Mucosa of descending colon (tissue), 3 donors: ENCODE results near the gene ERGIC2. TPM values are rescaled to one million over a fixed set of nuclear protein-coding genes. Genes with fewer than 3 reads are reported as not detected.
A peak's percentile ranks its signal among the peaks of the same experiment; 100 is the strongest.
"Not testable (repeated sequence)": the region's sequence is repeated elsewhere in the genome, so short reads cannot be mapped to it uniquely, and the experiment has no call there.

Experiments
- ATAC-seq: fragments of 200-7000 bp; cut with Tn5 transposase; one replicate; pipeline ENCODE4 v1.9.1; 2020; ENCODE audit warnings: mild to moderate bottlenecking, moderate library complexity
- DNase-seq, 3 donors: peaks; one replicate each; pipeline ENCODE4 v3.0.0-alpha.2; 2020
- H3K36me3 ChIP-seq: fragments of 200-600 bp; one replicate; pipeline ENCODE4 v1.8.0; 2021; ENCODE audit warnings: low read depth, mild to moderate bottlenecking
- H3K4me1 ChIP-seq: fragments of 200-600 bp; one replicate; pipeline ENCODE4 v1.8.0; 2021; ENCODE audit warnings: low read depth, mild to moderate bottlenecking
- H3K4me3 ChIP-seq: fragments of 200-600 bp; one replicate; pipeline ENCODE4 v1.8.0; 2021; ENCODE audit warnings: mild to moderate bottlenecking
- H3K9me3 ChIP-seq: fragments of 200-600 bp; one replicate; pipeline ENCODE4 v1.8.0; 2021; ENCODE audit warnings: mild to moderate bottlenecking
- intact Hi-C, 2 donors: fragments of 100-400 bp; cut with DNase I in 1 of 2; cut with micrococcal nuclease in 1 of 2; formaldehyde crosslinking; loops; one replicate each; pipeline versions ENCODE4 v1.11.0 to v1.11.1; 2022; cut with DNase I, micrococcal nuclease
- total RNA-seq, 3 donors: library from RNA; stranded (reverse); fragmentation: NEBNext Ultra II Directional in 2 of 3; extraction: Animal tissue kit (Norgen Biotek cat#: 25700) in 2 of 3; gene quantifications; one replicate each; pipeline versions ENCODE4 v1.2.1 to v1.2.4, GENCODE V29; 2021 to 2023
- TF ChIP-seq, protein P1 (sequence below): fragments of 200-600 bp; IDR thresholded peaks from one replicate; pipeline ENCODE4 v1.8.0; 2022; ENCODE audit warnings: antibody characterized with exemption, mild to moderate bottlenecking
- donor health status: DM: no; HTN: no; CAD: no; lungs with moderate emphysema.
- donor health status: DM: no; HTN: no; CAD: no.
- donor health status: DM: no; HTN: yes; CAD: no.

The ERGIC2 gene
- total RNA-seq, 3 donors from 2014 or later = 42.0 to 65.4 (median 45.1) TPM

DNA sequence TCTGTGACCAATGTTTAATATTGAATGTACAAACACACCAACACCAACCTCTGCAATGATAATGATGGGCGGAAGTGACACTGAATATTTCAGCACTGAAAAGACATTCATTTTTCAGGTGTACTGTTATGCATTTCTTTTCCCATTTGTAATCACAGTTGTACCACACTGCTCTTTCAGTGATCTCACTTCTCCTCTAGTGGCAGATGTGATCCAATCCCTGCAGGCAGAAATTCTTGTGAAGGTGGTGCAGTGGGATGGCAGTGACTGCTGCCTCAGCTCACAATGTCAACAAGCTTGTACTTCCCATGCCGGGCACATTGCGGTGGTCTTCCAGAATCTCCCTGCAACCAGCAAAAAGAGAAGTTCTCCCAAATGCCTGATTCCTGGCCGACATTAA lies 23.0 kb upstream of the ERGIC2 start:
- H3K4me1 ChIP-seq = no peaks in the 10 kb centered on the region
- TF ChIP-seq, protein P1, sequence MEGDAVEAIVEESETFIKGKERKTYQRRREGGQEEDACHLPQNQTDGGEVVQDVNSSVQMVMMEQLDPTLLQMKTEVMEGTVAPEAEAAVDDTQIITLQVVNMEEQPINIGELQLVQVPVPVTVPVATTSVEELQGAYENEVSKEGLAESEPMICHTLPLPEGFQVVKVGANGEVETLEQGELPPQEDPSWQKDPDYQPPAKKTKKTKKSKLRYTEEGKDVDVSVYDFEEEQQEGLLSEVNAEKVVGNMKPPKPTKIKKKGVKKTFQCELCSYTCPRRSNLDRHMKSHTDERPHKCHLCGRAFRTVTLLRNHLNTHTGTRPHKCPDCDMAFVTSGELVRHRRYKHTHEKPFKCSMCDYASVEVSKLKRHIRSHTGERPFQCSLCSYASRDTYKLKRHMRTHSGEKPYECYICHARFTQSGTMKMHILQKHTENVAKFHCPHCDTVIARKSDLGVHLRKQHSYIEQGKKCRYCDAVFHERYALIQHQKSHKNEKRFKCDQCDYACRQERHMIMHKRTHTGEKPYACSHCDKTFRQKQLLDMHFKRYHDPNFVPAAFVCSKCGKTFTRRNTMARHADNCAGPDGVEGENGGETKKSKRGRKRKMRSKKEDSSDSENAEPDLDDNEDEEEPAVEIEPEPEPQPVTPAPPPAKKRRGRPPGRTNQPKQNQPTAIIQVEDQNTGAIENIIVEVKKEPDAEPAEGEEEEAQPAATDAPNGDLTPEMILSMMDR = no peak
- ATAC-seq (no peak), DNase-seq (no peak)
- H3K9me3 ChIP-seq = no peaks in the 10 kb centered on the region
- intact Hi-C loops = no loop called here
- no peaks in the 10 kb centered on the region for H3K36me3 ChIP-seq
- H3K4me3 ChIP-seq = no peak overlapping the region

DNA sequence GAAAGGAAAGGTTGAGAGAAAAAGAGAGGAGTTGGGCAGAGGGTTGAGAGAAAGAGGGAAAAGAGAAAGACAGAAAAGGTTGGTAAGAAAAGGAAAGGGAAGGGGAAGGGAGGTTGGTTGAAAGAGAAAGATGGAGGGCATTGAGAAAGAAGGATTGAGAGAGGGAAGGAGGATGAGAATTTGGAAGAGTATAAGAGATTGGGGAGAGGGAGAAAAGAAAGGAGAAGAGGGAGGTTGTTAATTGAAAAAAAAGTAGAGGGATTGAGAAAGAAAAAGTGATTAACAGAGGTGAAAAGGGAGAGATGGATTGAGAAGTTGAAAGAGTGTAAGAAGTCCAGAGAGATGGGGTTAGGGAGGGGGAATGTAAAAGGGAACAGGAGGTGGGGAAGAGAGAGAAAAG lies 21.5 kb upstream of the ERGIC2 start:
- H3K9me3 ChIP-seq = no peaks in the 10 kb centered on the region
- TF ChIP-seq, protein P1 = no peak
- H3K4me3 ChIP-seq = no peak overlapping the region
- H3K36me3 ChIP-seq = no peaks in the 10 kb centered on the region
- intact Hi-C loops = no loop called here
- no peak for DNase-seq
- no peak for ATAC-seq
- H3K4me1 ChIP-seq = no peaks in the 10 kb centered on the region

DNA sequence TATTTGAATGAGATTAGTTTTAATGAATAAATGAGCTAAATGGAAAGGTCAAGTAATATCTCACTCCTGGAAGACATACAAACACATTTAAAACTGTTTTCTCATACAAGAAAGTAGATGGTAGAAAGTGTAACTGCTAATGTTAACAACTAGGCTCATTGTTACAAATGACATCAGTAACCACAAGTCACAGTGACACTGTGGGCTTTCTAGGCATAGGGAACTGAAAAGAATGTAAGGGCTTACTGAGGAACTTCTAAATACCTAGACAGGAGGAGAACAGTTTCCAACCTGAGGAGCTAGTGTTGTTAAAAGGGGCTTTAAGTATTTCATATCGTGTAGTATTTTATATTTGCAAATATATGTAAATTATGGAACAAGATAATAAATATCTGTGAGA lies 17.5 kb upstream of the ERGIC2 start:
- ATAC-seq = no peak
- intact Hi-C loops = no loop called here
- H3K4me1 ChIP-seq = no peaks in the 10 kb centered on the region
- H3K4me3 ChIP-seq = no peak overlapping the region
- H3K9me3 ChIP-seq = no peaks in the 10 kb centered on the region
- DNase-seq = no peak
- TF ChIP-seq, protein P1 = no peak
- H3K36me3 ChIP-seq = no peaks in the 10 kb centered on the region

DNA sequence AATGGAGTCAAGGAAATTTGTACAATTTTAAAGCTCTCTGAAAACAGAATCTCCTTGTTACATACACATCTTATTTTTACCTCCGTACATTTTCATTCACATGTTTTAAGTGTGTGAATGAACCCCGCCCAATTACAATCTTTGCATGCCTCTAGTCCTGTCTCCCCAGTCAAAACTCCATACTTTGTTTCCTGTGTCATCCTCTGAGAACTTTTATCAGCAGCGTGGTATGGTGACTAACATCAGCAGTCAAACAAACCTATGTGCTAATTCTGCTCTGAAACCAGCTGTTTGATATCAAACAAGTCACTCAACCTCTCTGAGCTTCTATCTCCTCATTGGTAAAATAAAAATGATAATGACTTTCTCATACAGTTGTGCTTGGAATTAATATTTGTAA lies 15.8 kb upstream of the ERGIC2 start:
- TF ChIP-seq, protein P1 = no peak
- H3K4me1 ChIP-seq = no peaks in the 10 kb centered on the region
- intact Hi-C loops = no loop called here
- ATAC-seq = no peak
- no peak for DNase-seq
- no peaks in the 10 kb centered on the region for H3K9me3 ChIP-seq
- no peaks in the 10 kb centered on the region for H3K36me3 ChIP-seq
- H3K4me3 ChIP-seq = no peak overlapping the region

DNA sequence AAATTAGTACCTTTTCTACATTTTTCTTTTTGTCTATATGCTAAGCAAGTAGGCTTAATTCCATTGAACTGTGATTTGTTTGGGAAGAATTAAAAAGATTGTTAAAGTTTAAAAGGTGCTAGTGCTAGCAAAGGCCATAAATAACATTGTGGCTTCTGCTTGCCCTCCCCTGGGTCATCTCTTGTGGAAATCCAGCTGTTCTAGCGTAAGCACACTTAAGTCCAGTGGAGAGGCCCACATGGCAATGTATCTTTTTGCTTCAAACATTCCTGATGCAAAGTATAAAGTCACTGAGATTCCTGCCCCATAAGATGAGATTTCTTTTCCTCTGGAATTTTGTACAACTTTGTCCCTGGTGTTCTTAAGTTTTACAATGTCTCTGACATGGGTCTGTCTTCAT lies 14.4 kb upstream of the ERGIC2 start:
- DNase-seq (no peak), ATAC-seq (no peak)
- intact Hi-C loops = no loop called here
- Histone ChIP-seq H3K36me3 (no peaks in the 10 kb centered on the region), H3K9me3 (no peaks in the 10 kb centered on the region), H3K4me1 (no peaks in the 10 kb centered on the region), H3K4me3 (no peak overlapping the region)
- TF ChIP-seq, protein P1 = no peak

DNA sequence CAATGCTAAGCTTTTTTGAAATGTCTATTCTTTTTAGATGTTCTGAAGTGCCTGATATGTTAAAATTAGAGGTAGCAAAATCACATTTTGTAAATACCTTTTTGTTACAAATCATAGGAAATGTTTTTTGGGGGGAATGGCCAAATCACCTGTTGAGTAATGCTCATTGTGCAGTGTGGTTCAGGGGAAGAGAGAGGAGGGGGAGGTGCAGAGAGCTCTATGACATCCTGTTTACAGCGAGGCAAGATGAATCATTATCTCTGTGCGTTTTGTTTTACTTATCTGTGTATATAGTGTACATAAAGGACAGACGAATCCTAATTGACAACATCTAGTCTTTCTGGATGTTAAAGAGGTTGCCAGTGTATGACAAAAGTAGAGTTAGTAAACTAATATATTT lies 9.4 kb upstream of the ERGIC2 start:
- H3K9me3 ChIP-seq, H3K4me3 ChIP-seq, H3K36me3 ChIP-seq, H3K4me1 ChIP-seq, DNase-seq, intact Hi-C loops: not testable (repeated sequence)
- peak; percentile 42 for ATAC-seq
